HCT116 (cell line): ENCODE measurements around the gene CCDC40. TPM values are rescaled to one million over a fixed set of nuclear protein-coding genes. Genes with fewer than 3 reads are reported as not detected.
A peak's percentile ranks its signal among the peaks of the same experiment; 100 is the strongest.

Experiments used
- ATAC-seq: fragments of 200-7000 bp; cut with Tn5 transposase; 2 replicates; pipeline ENCODE4 v1.9.1; 2020; ENCODE audit warnings: mild to moderate bottlenecking, moderate library complexity
- BruUV-seq: library from RNA; stranded (reverse); fragments of 400-500 nt; replicated peaks from 2 replicates; lab custom pipeline; 2021; lab: Mats Ljungman, UMichigan
- CTCF ChIA-PET: fragments of 300-600 bp; sonication (Branson Sonifier 250); formaldehyde crosslinking; loops from one replicate; lab custom pipeline; 2021; ENCODE audit warnings: antibody characterized with exemption; lab: Charles Lee
- POLR2A ChIA-PET: fragments of 300-600, 350-600 bp; sonication (Branson Sonifier 250); formaldehyde crosslinking; loops from one replicate; lab custom pipeline; 2021; ENCODE audit warnings: antibody characterized with exemption; lab: Charles Lee
- RAD21 ChIA-PET, 2 experiments: fragments of 300-600 bp; sonication (Branson Sonifier 250); formaldehyde crosslinking; loops; one replicate each; lab custom pipeline; 2023; ENCODE audit warnings: low total read pairs in 2 of 2; ENCODE audit not compliant: uncharacterized antibody in 2 of 2, unreplicated experiment in 2 of 2, low non-redundant PET in 1 of 2; lab: Charles Lee
- DNase-seq: peaks from one replicate; pipeline ENCODE4 v3.0.0-alpha.2; 2010; ENCODE audit warnings: low read depth, low spot score
- H2AFZ ChIP-seq: fragments of 200-600 bp; shearing (Covaris generic), sonication (generic); 2 replicates; pipeline ENCODE4 v1.6.1; 2017; ENCODE audit warnings: low read depth, mixed run types, mixed read lengths, antibody characterized with exemption, low read length; ENCODE audit not compliant: poor library complexity, severe bottlenecking
- H3K27ac ChIP-seq: 2 replicates; pipeline ENCODE4 v1.5.1; 2012; ENCODE audit warnings: low read depth, low read length
- H3K27me3 ChIP-seq: fragments of 200-600 bp; sonication (generic); 2 replicates; pipeline ENCODE4 v1.6.1; 2016; ENCODE audit warnings: mixed run types, low read length, mixed read lengths; ENCODE audit not compliant: insufficient read depth
- H3K36me3 ChIP-seq, 2 experiments: fragments of 200-500 bp in 1 of 2; fragments of 200-600 bp in 1 of 2; sonication (Bioruptor generic) in 1 of 2; sonication (generic) in 1 of 2; 2 replicates each; pipeline versions ENCODE4 v1.5.1 to v1.6.1; 2014 to 2016; ENCODE audit warnings: low read length in 2 of 2, inconsistent platforms in 1 of 2, mixed read lengths in 1 of 2, mixed run types in 1 of 2; ENCODE audit not compliant: insufficient read depth in 2 of 2, control insufficient read depth in 1 of 2
- H3K4me1 ChIP-seq, 2 experiments: fragments of 200-600 bp in 1 of 2; sonication (generic) in 1 of 2; 2 replicates each; pipeline versions ENCODE4 v1.5.1 to v1.6.1; 2012 to 2017; ENCODE audit warnings: low read length in 2 of 2, inconsistent platforms in 1 of 2, mild to moderate bottlenecking in 1 of 2, mixed read lengths in 1 of 2, mixed run types in 1 of 2, moderate library complexity in 1 of 2; ENCODE audit not compliant: insufficient read depth in 2 of 2, control insufficient read depth in 1 of 2
- H3K4me2 ChIP-seq: fragments of 200-600 bp; sonication (generic); 2 replicates; pipeline ENCODE4 v1.6.1; 2017; ENCODE audit warnings: mixed run types, low read length, mixed read lengths
- H3K4me3 ChIP-seq, 2 experiments: fragments of 200-600 bp in 1 of 2; sonication (generic) in 1 of 2; replicated peaks in 1 of 2; 2 replicates each; pipeline ENCODE4 v1.5.1; 2011 to 2016; ENCODE audit warnings: low read length in 2 of 2, control low read depth in 1 of 2, low read depth in 1 of 2, mild to moderate bottlenecking in 1 of 2, mixed read lengths in 1 of 2, mixed run types in 1 of 2
- H3K79me2 ChIP-seq: fragments of 200-600 bp; sonication (generic); 2 replicates; pipeline ENCODE4 v1.6.1; 2017; ENCODE audit warnings: mild to moderate bottlenecking, mixed run types, low read length, moderate library complexity, mixed read lengths; ENCODE audit not compliant: insufficient read depth
- H3K9ac ChIP-seq: fragments of 200-600 bp; sonication (generic); 2 replicates; pipeline ENCODE4 v1.6.1; 2016; ENCODE audit warnings: low read length, mixed read lengths
- H3K9me2 ChIP-seq: fragments of 200-600 bp; sonication (generic), shearing (Covaris generic); 2 replicates; pipeline ENCODE4 v1.6.1; 2017; ENCODE audit warnings: mixed run types, mild to moderate bottlenecking, moderate library complexity; ENCODE audit not compliant: insufficient read depth
- H3K9me3 ChIP-seq, 2 experiments: fragments of 200-500 bp in 1 of 2; fragments of 200-600 bp in 1 of 2; sonication (Bioruptor generic) in 1 of 2; sonication (generic) in 1 of 2; 2 replicates each; pipeline ENCODE4 v1.6.1; 2014 to 2017; ENCODE audit warnings: low read length in 2 of 2, mixed read lengths in 2 of 2, inconsistent platforms in 1 of 2, low read depth in 1 of 2, mild to moderate bottlenecking in 1 of 2, mixed run types in 1 of 2, moderate library complexity in 1 of 2; ENCODE audit not compliant: control insufficient read depth in 1 of 2, insufficient read depth in 1 of 2
- H4K20me1 ChIP-seq: fragments of 200-600 bp; sonication (generic), shearing (Covaris generic); 2 replicates; pipeline ENCODE4 v1.6.1; 2017; ENCODE audit warnings: mixed run types, mild to moderate bottlenecking, moderate library complexity; ENCODE audit not compliant: insufficient read depth
- ATF3 ChIP-seq: IDR thresholded peaks from 2 replicates; pipeline ENCODE4 v1.6.1; 2012
- CBX3 ChIP-seq: IDR thresholded peaks from 2 replicates; pipeline ENCODE4 v1.6.1; 2012; ENCODE audit warnings: low read depth
- CEBPB ChIP-seq: IDR thresholded peaks from 2 replicates; pipeline ENCODE4 v1.6.1; 2012; ENCODE audit warnings: low read depth
- EGR1 ChIP-seq: IDR thresholded peaks from 2 replicates; pipeline ENCODE4 v1.6.1; 2012; ENCODE audit warnings: low read depth
- ELF1 ChIP-seq: IDR thresholded peaks from 2 replicates; pipeline ENCODE4 v1.6.1; 2012; ENCODE audit warnings: low read depth, borderline replicate concordance
- EZH2 ChIP-seq: fragments of 200-600 bp; sonication (generic); IDR thresholded peaks from 2 replicates; pipeline ENCODE4 v1.6.1; 2017; ENCODE audit warnings: antibody characterized with exemption, mixed run types
- EZH2phosphoT487 ChIP-seq: fragments of 200-600 bp; IDR thresholded peaks from 2 replicates; pipeline ENCODE4 v1.6.1; 2018; ENCODE audit warnings: antibody characterized with exemption, borderline replicate concordance
- FOSL1 ChIP-seq: IDR thresholded peaks from 2 replicates; pipeline ENCODE4 v1.6.1; 2012; ENCODE audit warnings: low read depth
- JUND ChIP-seq: IDR thresholded peaks from 2 replicates; pipeline ENCODE4 v1.6.1; 2012
- MAX ChIP-seq: IDR thresholded peaks from 2 replicates; pipeline ENCODE4 v1.6.1; 2012
- POLR2AphosphoS5 ChIP-seq: IDR thresholded peaks from 2 replicates; pipeline ENCODE4 v1.6.1; 2011; ENCODE audit warnings: mild to moderate bottlenecking, low read depth, low read length, moderate library complexity
- RAD21 ChIP-seq: IDR thresholded peaks from 2 replicates; pipeline ENCODE4 v1.6.1; 2012; ENCODE audit warnings: low read depth, mild to moderate bottlenecking
- SP1 ChIP-seq: IDR thresholded peaks from 2 replicates; pipeline ENCODE4 v1.6.1; 2012; ENCODE audit warnings: low read depth
- SRF ChIP-seq: IDR thresholded peaks from 2 replicates; pipeline ENCODE4 v1.6.1; 2012; ENCODE audit warnings: low read depth
- TCF7L2 ChIP-seq: IDR thresholded peaks from 2 replicates; pipeline ENCODE4 v1.7.0; 2011; ENCODE audit warnings: borderline replicate concordance, inconsistent platforms; ENCODE audit not compliant: insufficient read depth, insufficient read length; ENCODE audit errors: extremely low read depth
- YY1 ChIP-seq: IDR thresholded peaks from 2 replicates; pipeline ENCODE4 v1.6.1; 2011; ENCODE audit warnings: low read length, low read depth, moderate library complexity, mild to moderate bottlenecking; ENCODE audit not compliant: insufficient replicate concordance; ENCODE audit errors: extremely low read depth
- ZBTB33 ChIP-seq: IDR thresholded peaks from 2 replicates; pipeline ENCODE4 v1.6.1; 2011; ENCODE audit warnings: mild to moderate bottlenecking, low read length, moderate library complexity; ENCODE audit not compliant: insufficient replicate concordance; ENCODE audit errors: extremely low read depth
- ZNF274 ChIP-seq: fragments of 200-500 bp; sonication (Bioruptor generic); IDR thresholded peaks from 2 replicates; pipeline ENCODE4 v1.6.1; 2014; ENCODE audit warnings: mild to moderate bottlenecking, low read depth, low read length, inconsistent platforms
- intact Hi-C: fragments of 100-400 bp; cut with micrococcal nuclease; formaldehyde crosslinking; loops from 2 replicates; pipeline ENCODE4 v1.10.0; 2022
- total RNA-seq: library from RNA; stranded (reverse); gene quantifications from one replicate; pipeline ENCODE4 v1.2.1, GENCODE V29; 2021; ENCODE audit not compliant: unreplicated experiment
- TF ChIP-seq, protein P1 (sequence below): IDR thresholded peaks from 2 replicates; pipeline ENCODE4 v1.6.1; 2012; ENCODE audit warnings: low read depth

CCDC40 gene
- total RNA-seq, 1 experiment from 2014 or later = 10.3 TPM

DNA sequence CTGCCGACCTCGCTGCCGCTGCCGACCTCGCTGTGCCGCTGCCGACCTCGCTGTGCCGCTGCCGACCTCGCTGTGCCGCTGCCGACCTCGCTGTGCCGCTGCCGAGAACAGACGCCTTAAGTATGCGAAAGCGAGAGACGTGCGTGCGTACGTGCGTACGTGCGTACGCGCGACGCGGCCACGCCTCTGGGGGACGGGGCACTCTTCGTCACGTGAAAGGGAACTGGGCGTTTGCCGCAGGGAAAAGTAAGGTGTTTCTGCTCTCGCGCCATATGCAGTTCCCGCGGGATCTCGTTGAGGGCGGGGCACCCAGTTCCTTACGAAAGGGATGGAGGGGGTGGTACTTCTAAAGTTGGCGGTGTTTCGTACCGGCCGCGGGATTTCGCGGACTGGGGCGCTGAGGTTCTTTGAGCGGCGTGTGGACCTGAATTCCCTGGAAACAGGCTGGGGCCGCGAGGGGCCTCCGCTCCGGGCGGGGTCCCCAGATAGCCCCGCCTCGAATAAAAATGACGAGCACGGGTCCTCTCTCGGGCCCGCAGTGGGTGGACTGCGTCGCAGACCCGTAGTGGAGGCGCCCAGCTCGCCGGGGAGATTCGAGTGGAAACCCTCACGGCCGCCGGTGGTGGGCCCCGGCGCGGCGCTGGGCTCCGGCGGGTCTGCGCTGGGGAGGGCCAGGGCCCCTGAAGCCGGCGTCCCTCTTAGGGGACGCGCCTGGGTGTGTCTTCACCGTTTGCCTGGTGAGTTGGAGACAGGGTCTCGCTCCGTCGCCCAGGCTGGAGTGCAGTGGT is 110.8 kb downstream of the CCDC40 start, which contains the start of gene EIF4A3:
Gene EIF4A3, minus strand, starts transcription at position 94 of the 788 bp plus-strand sequence. CDS start 167 bp downstream, outside the sequence.
- H3K36me3 ChIP-seq = peaks cover 27 to 31% of the 10 kb centered on the region in 2 experiments
- DNase-seq = peak; percentile 99
- peak within 1 kb of the TSS; percentile 93 for H3K27ac ChIP-seq
- ATAC-seq = peak; percentile 91
- intact Hi-C loops = no loop called here
- CTCF ChIA-PET = no interaction called here
- no peaks in the 10 kb centered on the region for H3K9me2 ChIP-seq
- H3K4me3 ChIP-seq = peak within 1 kb of the TSS; percentile 73 to 96
- H3K27me3 ChIP-seq = no peaks in the 10 kb centered on the region
- H3K79me2 ChIP-seq = peaks cover 63% of the 10 kb centered on the region
- RAD21 ChIA-PET = no interaction called here
- H3K9ac ChIP-seq = peak within 1 kb of the TSS; percentile 97
- H4K20me1 ChIP-seq = peaks cover 27% of the 10 kb centered on the region; the same call in 1 of the 2 replicates
- peaks cover 12 to 18% of the 10 kb centered on the region in 2 experiments for H3K4me1 ChIP-seq
- H3K9me3 ChIP-seq = no peaks in the 10 kb centered on the region
- peak within 1 kb of the TSS; percentile 47 for H2AFZ ChIP-seq
- POLR2A ChIA-PET = interaction anchor here (2.0 kb wide), 1 partner anchor 14 kb away, joined by 8 read pairs; no protein-coding TSS in a partner anchor
- H3K4me2 ChIP-seq = peak within 1 kb of the TSS; percentile 88
- TSS peak; percentile 79 for BruUV-seq
- TF ChIP-seq EZH2 = no peak
- TF ChIP-seq FOSL1 = no peak
- TF ChIP-seq YY1 = no peak
- TF ChIP-seq EZH2phosphoT487 = no peak
- TF ChIP-seq, protein P1, sequence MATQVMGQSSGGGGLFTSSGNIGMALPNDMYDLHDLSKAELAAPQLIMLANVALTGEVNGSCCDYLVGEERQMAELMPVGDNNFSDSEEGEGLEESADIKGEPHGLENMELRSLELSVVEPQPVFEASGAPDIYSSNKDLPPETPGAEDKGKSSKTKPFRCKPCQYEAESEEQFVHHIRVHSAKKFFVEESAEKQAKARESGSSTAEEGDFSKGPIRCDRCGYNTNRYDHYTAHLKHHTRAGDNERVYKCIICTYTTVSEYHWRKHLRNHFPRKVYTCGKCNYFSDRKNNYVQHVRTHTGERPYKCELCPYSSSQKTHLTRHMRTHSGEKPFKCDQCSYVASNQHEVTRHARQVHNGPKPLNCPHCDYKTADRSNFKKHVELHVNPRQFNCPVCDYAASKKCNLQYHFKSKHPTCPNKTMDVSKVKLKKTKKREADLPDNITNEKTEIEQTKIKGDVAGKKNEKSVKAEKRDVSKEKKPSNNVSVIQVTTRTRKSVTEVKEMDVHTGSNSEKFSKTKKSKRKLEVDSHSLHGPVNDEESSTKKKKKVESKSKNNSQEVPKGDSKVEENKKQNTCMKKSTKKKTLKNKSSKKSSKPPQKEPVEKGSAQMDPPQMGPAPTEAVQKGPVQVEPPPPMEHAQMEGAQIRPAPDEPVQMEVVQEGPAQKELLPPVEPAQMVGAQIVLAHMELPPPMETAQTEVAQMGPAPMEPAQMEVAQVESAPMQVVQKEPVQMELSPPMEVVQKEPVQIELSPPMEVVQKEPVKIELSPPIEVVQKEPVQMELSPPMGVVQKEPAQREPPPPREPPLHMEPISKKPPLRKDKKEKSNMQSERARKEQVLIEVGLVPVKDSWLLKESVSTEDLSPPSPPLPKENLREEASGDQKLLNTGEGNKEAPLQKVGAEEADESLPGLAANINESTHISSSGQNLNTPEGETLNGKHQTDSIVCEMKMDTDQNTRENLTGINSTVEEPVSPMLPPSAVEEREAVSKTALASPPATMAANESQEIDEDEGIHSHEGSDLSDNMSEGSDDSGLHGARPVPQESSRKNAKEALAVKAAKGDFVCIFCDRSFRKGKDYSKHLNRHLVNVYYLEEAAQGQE = no peak
- no peak for TF ChIP-seq ATF3
- no peak for TF ChIP-seq ZNF274
- TF ChIP-seq POLR2AphosphoS5 = peak; percentile 87
- TF ChIP-seq RAD21 = no peak
- TF ChIP-seq EGR1 = no peak
- TF ChIP-seq MAX = peak; percentile 94
- TF ChIP-seq CEBPB = no peak
- TF ChIP-seq SP1 = peak; percentile 92
- TF ChIP-seq TCF7L2 = peak; percentile 59
- no peak for TF ChIP-seq ELF1
- TF ChIP-seq JUND = no peak
- TF ChIP-seq ZBTB33 = peak; percentile 97
- TF ChIP-seq SRF = no peak; the same call in 1 of the 2 replicates
- no peak for TF ChIP-seq CBX3
